ENCODE data around the gene OSBPL1A.

OSBPL1A gene

GRCh38 chr18:24246143-24246542 lies 151.5 kb downstream of the OSBPL1A start:
- Mint-ChIP-seq H3K4me3 (no peak overlapping the region), H3K4me1 (ENCODE audit: low read depth) (no peaks in the 10 kb centered on the region), H3K36me3 (ENCODE audit: low read depth) (no peaks in the 10 kb centered on the region), H3K9me3 (no peaks in the 10 kb centered on the region), H3K27me3 (no peaks in the 10 kb centered on the region), H3K27ac (no peak overlapping the region)

- H3K4me3 Mint-ChIP-seq: no peak overlapping the region
- H3K36me3 Mint-ChIP-seq (ENCODE audit: low read depth): no peaks in the 10 kb centered on the region
- H3K27me3 Mint-ChIP-seq: no peaks in the 10 kb centered on the region
- no peaks in the 10 kb centered on the region for H3K4me1 Mint-ChIP-seq (ENCODE audit: low read depth)
- no peaks in the 10 kb centered on the region for H3K9me3 Mint-ChIP-seq
- no peak overlapping the region for H3K27ac Mint-ChIP-seq
These were observed 152.9 kb downstream of the OSBPL1A start for GRCh38 chr18:24244698-24245097.

GRCh38 chr18:24243677-24244076 lies 153.9 kb downstream of the OSBPL1A start:
- Mint-ChIP-seq H3K4me3 (no peak overlapping the region), H3K4me1 (ENCODE audit: low read depth) (no peaks in the 10 kb centered on the region), H3K27ac (no peak overlapping the region), H3K9me3 (no peaks in the 10 kb centered on the region), H3K36me3 (ENCODE audit: low read depth) (no peaks in the 10 kb centered on the region), H3K27me3 (no peaks in the 10 kb centered on the region)

- Mint-ChIP-seq H3K36me3 (ENCODE audit: low read depth) (no peaks in the 10 kb centered on the region), H3K9me3 (no peaks in the 10 kb centered on the region), H3K4me1 (ENCODE audit: low read depth) (no peaks in the 10 kb centered on the region), H3K27me3 (no peaks in the 10 kb centered on the region), H3K4me3 (no peak overlapping the region), H3K27ac (no peak overlapping the region)
These were observed 158.3 kb downstream of the OSBPL1A start for GRCh38 chr18:24239341-24239740.

GRCh38 chr18:24238387-24238786 lies 159.2 kb downstream of the OSBPL1A start:
- Mint-ChIP-seq H3K36me3 (ENCODE audit: low read depth) (no peaks in the 10 kb centered on the region), H3K4me1 (ENCODE audit: low read depth) (no peaks in the 10 kb centered on the region), H3K27me3 (no peaks in the 10 kb centered on the region), H3K27ac (no peak overlapping the region), H3K4me3 (no peak overlapping the region), H3K9me3 (no peaks in the 10 kb centered on the region)

- Mint-ChIP-seq H3K36me3 (ENCODE audit: low read depth) (no peaks in the 10 kb centered on the region), H3K4me3 (no peak overlapping the region), H3K27ac (no peak overlapping the region)
These were observed 162.7 kb downstream of the OSBPL1A start for GRCh38 chr18:24234850-24235418.

GRCh38 chr18:24234330-24234729 lies 163.3 kb downstream of the OSBPL1A start:
- H3K27ac Mint-ChIP-seq: no peak overlapping the region
- no peak overlapping the region for H3K4me3 Mint-ChIP-seq
- no peaks in the 10 kb centered on the region for H3K27me3 Mint-ChIP-seq
- no peaks in the 10 kb centered on the region for H3K9me3 Mint-ChIP-seq
- H3K36me3 Mint-ChIP-seq (ENCODE audit: low read depth): no peaks in the 10 kb centered on the region
- no peaks in the 10 kb centered on the region for H3K4me1 Mint-ChIP-seq (ENCODE audit: low read depth)

More at GRCh38 chr18:24234850-24235418, 162.7 kb downstream of the OSBPL1A start:
- Mint-ChIP-seq H3K4me1 (ENCODE audit: low read depth) (no peaks in the 10 kb centered on the region), H3K27me3 (no peaks in the 10 kb centered on the region), H3K9me3 (no peaks in the 10 kb centered on the region)

- no peaks in the 10 kb centered on the region for H3K36me3 Mint-ChIP-seq (ENCODE audit: low read depth)
- H3K4me1 Mint-ChIP-seq (ENCODE audit: low read depth): no peaks in the 10 kb centered on the region
These were observed 164.8 kb downstream of the OSBPL1A start for GRCh38 chr18:24232800-24233199.

GRCh38 chr18:24231773-24232735 lies 165.6 kb downstream of the OSBPL1A start:
- Mint-ChIP-seq H3K27ac (no peak overlapping the region), H3K36me3 (ENCODE audit: low read depth) (no peaks in the 10 kb centered on the region), H3K4me3 (no peak overlapping the region), H3K9me3 (no peaks in the 10 kb centered on the region), H3K27me3 (no peaks in the 10 kb centered on the region), H3K4me1 (ENCODE audit: low read depth) (no peaks in the 10 kb centered on the region)

More at GRCh38 chr18:24232800-24233199, 164.8 kb downstream of the OSBPL1A start:
- no peaks in the 10 kb centered on the region for H3K9me3 Mint-ChIP-seq
- no peak overlapping the region for H3K27ac Mint-ChIP-seq
- H3K4me3 Mint-ChIP-seq: no peak overlapping the region
- H3K27me3 Mint-ChIP-seq: no peaks in the 10 kb centered on the region

GRCh38 chr18:24230766-24231165 lies 166.9 kb downstream of the OSBPL1A start:
- Mint-ChIP-seq H3K9me3 (no peaks in the 10 kb centered on the region), H3K4me3 (no peak overlapping the region), H3K27ac (no peak overlapping the region), H3K27me3 (no peaks in the 10 kb centered on the region), H3K36me3 (ENCODE audit: low read depth) (no peaks in the 10 kb centered on the region), H3K4me1 (ENCODE audit: low read depth) (no peaks in the 10 kb centered on the region)

GRCh38 chr18:24228667-24229041 lies 169.0 kb downstream of the OSBPL1A start:
- H3K4me1 Mint-ChIP-seq (ENCODE audit: low read depth): no peaks in the 10 kb centered on the region
- H3K27me3 Mint-ChIP-seq: no peaks in the 10 kb centered on the region
- H3K4me3 Mint-ChIP-seq: no peak overlapping the region
- no peaks in the 10 kb centered on the region for H3K9me3 Mint-ChIP-seq
- H3K27ac Mint-ChIP-seq: no peak overlapping the region
- no peaks in the 10 kb centered on the region for H3K36me3 Mint-ChIP-seq (ENCODE audit: low read depth)

- H3K27me3 Mint-ChIP-seq: no peaks in the 10 kb centered on the region
- H3K4me3 Mint-ChIP-seq: no peak overlapping the region
- H3K27ac Mint-ChIP-seq: no peak overlapping the region
- no peaks in the 10 kb centered on the region for H3K36me3 Mint-ChIP-seq (ENCODE audit: low read depth)
- no peaks in the 10 kb centered on the region for H3K9me3 Mint-ChIP-seq
- H3K4me1 Mint-ChIP-seq (ENCODE audit: low read depth): no peaks in the 10 kb centered on the region
These were observed 169.5 kb downstream of the OSBPL1A start for GRCh38 chr18:24227977-24228666.

- Mint-ChIP-seq H3K27ac (no peak overlapping the region), H3K36me3 (ENCODE audit: low read depth) (no peaks in the 10 kb centered on the region), H3K4me3 (no peak overlapping the region), H3K27me3 (no peaks in the 10 kb centered on the region), H3K9me3 (no peaks in the 10 kb centered on the region), H3K4me1 (ENCODE audit: low read depth) (no peaks in the 10 kb centered on the region)
These were observed 177.3 kb downstream of the OSBPL1A start for GRCh38 chr18:24220318-24220688.

GRCh38 chr18:24219561-24220317 lies 177.9 kb downstream of the OSBPL1A start:
- no peaks in the 10 kb centered on the region for H3K27me3 Mint-ChIP-seq
- no peak overlapping the region for H3K27ac Mint-ChIP-seq
- no peaks in the 10 kb centered on the region for H3K4me1 Mint-ChIP-seq (ENCODE audit: low read depth)
- no peaks in the 10 kb centered on the region for H3K9me3 Mint-ChIP-seq
- H3K4me3 Mint-ChIP-seq: no peak overlapping the region
- no peaks in the 10 kb centered on the region for H3K36me3 Mint-ChIP-seq (ENCODE audit: low read depth)

All from stimulated activated naive CD8-positive, alpha-beta T cell treated with anti-CD3 and anti-CD28 coated beads, Interleukin-15, Interleukin-2, amounts not matched to agents 100 ng/mL and 50 ng/mL, for 24 hours (primary cell).